Ovary (tissue), 9 donors: ENCODE data around the gene EIF4G3. TPM values are rescaled to one million over a fixed set of nuclear protein-coding genes. Genes with fewer than 3 reads are reported as not detected.
"Not testable (repeated sequence)": the region's sequence is repeated elsewhere in the genome, so short reads cannot be mapped to it uniquely, and the experiment has no call there.

Source experiments
- DNase-seq, 5 donors: peaks; one replicate each; pipeline ENCODE4 v3.0.0-alpha.2; 2019 to 2020
- H3K27ac ChIP-seq, 2 donors: fragments of 200-600 bp; one replicate each; pipeline versions ENCODE4 v1.5.1 to v1.8.0; 2019 to 2022
- H3K27me3 ChIP-seq: fragments of 200-600 bp; one replicate; pipeline ENCODE4 v1.8.0; 2022
- H3K36me3 ChIP-seq: fragments of 200-600 bp; sonication (generic); one replicate; pipeline ENCODE4 v1.5.1; 2019
- H3K4me1 ChIP-seq: one replicate; pipeline ENCODE4 v1.8.1; 2013; ENCODE audit warnings: mild to moderate bottlenecking, moderate library complexity; ENCODE audit not compliant: insufficient read depth
- H3K4me3 ChIP-seq: fragments of 200-600 bp; sonication (generic); one replicate; pipeline ENCODE4 v1.5.1; 2017
- H3K9me3 ChIP-seq, 2 donors: fragments of 200-600 bp in 1 of 2; sonication (generic) in 1 of 2; one replicate each; pipeline versions ENCODE4 v1.5.1 to v1.8.1; 2013 to 2019; ENCODE audit warnings: mild to moderate bottlenecking in 1 of 2, moderate library complexity in 1 of 2
- EP300 ChIP-seq: sonication (generic); formaldehyde crosslinking; IDR thresholded peaks from one replicate; pipeline ENCODE4 v1.6.1; 2017; ENCODE audit warnings: antibody characterized with exemption
- POLR2A ChIP-seq: fragments of 450-650 bp; IDR thresholded peaks from one replicate; pipeline ENCODE4 v1.6.1; 2017; ENCODE audit warnings: antibody characterized with exemption, mild to moderate bottlenecking, moderate library complexity
- WGBS, 3 donors: extraction: QIAGEN DNeasy Blood & Tissue Kit in 1 of 3; methylation state at CpG; one replicate each; pipeline versions ENCODE4 v1.1.5 to v1.1.7; 2013 to 2017; 5-methylcytosine and 5-hydroxymethylcytosine counted together
- intact Hi-C, 4 donors: fragments of 100-400 bp; cut with DNase I; formaldehyde crosslinking; loops; one replicate each; pipeline versions ENCODE4 v1.11.0 to v1.15.1; 2022 to 2023
- polyA plus RNA-seq, 2 donors: library from polyadenylated mRNA; stranded (reverse); fragments of 200-250 nt in 1 of 2; fragments of 350-450 nt in 1 of 2; fragmentation: Illumina TruSeq in 1 of 2; extraction: RNeasy Lipid Tissue Mini Kit (QIAGEN cat#74804) in 1 of 2; gene quantifications; one replicate each; pipeline ENCODE4 v1.2.3, GENCODE V29; 2013 to 2014
- total RNA-seq, 7 donors: library from RNA; depleted of rRNA in 2 of 7; stranded (reverse); fragments of >200 nt in 2 of 7; fragmentation: NEBNext Ultra II Directional in 3 of 7; extraction: Animal tissue kit (Norgen Biotek cat#: 25700) in 3 of 7; gene quantifications; one replicate each; pipeline versions ENCODE4 v1.1.0 to v1.2.4, GENCODE V29; 2016 to 2023
- TF ChIP-seq, protein P1 (sequence below), 3 donors: fragments of 450-650 bp in 2 of 3; fragments of 200-600 bp in 1 of 3; IDR thresholded peaks; one replicate each; pipeline versions ENCODE4 v1.5.1 to v1.8.0; 2016 to 2022; ENCODE audit warnings: antibody characterized with exemption in 3 of 3, mild to moderate bottlenecking in 1 of 3
- donor health status: DM: no; HTN: no; CAD: no; lungs with moderate emphysema.
- donor health status: DM: no; HTN: no; CAD: no.
- donor health status: Bipolar disorder and iron deficiency.
- donor health status: DM: yes; HTN: yes; CAD: no.
- donor health status: DM: no; HTN: no; CAD: no.
- donor health status: DM: yes; HTN: yes; CAD: no.

The EIF4G3 gene
- total and polyA plus RNA-seq, 9 donors = 13.9 to 62.4 (median 39.4) TPM

DNA sequence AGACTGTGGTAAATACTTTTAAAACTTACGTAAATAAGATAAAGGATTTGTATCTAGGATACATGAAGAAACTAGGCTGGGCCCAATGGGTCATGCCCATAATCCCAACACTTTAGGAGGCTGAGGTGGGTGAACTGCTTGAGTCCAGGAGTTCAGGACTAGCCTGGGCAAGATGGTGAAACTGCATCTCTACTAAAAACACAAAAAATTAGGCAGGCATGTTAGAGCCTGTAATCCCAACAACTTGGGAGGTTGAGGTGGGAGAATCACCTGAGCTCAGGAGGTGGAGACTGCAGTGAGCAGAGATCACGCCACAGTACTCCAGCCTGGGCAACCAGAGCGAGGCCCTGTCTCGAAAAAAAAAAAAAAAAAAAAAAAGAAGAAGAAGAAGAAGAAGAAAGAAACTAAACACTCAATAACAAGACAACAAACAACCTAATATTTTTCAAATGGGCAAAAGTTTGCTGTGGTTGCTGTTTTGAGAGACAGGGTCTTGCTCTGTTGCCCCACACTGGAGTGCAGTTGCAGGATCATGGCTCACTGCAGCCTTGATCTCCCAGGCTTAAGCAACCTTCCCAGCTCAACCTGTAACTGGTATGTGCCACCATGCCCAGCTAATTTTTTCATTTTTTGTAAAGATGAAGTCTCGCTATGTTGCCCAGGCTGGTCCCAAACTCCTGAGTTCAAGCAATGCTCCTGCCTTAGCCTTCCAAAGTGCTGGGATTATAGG, 78.3 kb downstream of the EIF4G3 start:
- intact Hi-C loops = no loop called here
- 89 to 93% (median 89%) methylated on average over 5 of the region's 5 CpGs for WGBS, 3 donors
- TF ChIP-seq EP300 = no peak
- TF ChIP-seq, protein P1, sequence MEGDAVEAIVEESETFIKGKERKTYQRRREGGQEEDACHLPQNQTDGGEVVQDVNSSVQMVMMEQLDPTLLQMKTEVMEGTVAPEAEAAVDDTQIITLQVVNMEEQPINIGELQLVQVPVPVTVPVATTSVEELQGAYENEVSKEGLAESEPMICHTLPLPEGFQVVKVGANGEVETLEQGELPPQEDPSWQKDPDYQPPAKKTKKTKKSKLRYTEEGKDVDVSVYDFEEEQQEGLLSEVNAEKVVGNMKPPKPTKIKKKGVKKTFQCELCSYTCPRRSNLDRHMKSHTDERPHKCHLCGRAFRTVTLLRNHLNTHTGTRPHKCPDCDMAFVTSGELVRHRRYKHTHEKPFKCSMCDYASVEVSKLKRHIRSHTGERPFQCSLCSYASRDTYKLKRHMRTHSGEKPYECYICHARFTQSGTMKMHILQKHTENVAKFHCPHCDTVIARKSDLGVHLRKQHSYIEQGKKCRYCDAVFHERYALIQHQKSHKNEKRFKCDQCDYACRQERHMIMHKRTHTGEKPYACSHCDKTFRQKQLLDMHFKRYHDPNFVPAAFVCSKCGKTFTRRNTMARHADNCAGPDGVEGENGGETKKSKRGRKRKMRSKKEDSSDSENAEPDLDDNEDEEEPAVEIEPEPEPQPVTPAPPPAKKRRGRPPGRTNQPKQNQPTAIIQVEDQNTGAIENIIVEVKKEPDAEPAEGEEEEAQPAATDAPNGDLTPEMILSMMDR (IDR thresholded peaks at IDR 0.05) = no peak
- TF ChIP-seq POLR2A = no peak
- Histone ChIP-seq H3K27me3 (no peaks in the 10 kb centered on the region), H3K27ac (no peak overlapping the region), H3K4me1 (peaks cover 1% of the 10 kb centered on the region), H3K36me3 (no peaks in the 10 kb centered on the region), H3K9me3 (no peaks in the 10 kb centered on the region), H3K4me3 (no peak overlapping the region)
- no peak for DNase-seq

DNA sequence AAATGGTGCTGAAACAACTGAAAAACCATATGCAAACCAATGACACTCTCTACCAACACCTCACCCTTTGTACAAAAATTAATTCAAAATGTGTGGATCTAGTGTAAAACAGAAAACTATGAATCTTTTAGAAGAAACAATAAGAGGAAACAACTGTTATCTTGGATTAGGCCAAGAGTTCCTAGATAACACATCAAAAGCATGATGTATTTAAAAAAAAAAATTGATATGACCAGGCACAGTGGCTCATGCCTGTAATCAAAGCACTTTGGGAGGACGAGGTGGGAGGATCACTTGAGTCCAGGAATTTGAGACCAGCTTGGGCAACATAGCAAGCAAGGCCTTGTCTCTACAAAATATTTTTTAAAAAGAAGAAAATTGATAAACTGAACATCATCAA, 79.0 kb downstream of the EIF4G3 start:
- Histone ChIP-seq H3K36me3 (no peaks in the 10 kb centered on the region), H3K27ac (no peak overlapping the region), H3K9me3 (no peaks in the 10 kb centered on the region), H3K4me3 (no peak overlapping the region), H3K27me3 (no peaks in the 10 kb centered on the region), H3K4me1 (peaks cover 1% of the 10 kb centered on the region)
- WGBS, 3 donors = 21 to 41% (median 24%) methylated on average over 1 of the region's 1 CpG
- TF ChIP-seq POLR2A (no peak), EP300 (no peak)
- TF ChIP-seq, protein P1 (IDR thresholded peaks at IDR 0.05) = no peak
- DNase-seq = no peak
- intact Hi-C loops = no loop called here

DNA sequence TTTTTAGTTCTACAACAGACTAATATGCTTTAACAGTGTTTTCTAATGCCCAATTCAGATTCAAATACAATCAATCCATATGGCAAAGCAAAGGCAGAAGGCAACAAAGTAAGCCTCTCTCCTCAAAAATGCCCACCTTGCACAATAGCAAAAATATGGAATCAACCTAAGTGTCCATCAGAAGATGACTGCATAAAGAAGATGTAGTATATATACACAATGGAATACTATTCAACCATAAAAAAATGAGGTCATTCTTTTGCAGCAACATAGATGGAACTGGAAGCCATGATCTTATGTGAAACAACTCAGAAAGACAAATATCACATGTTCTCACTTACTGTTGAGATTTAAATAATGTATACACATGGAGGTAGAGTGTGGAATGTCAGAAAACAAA, 80.7 kb downstream of the EIF4G3 start:
- DNase-seq = no peak

DNA sequence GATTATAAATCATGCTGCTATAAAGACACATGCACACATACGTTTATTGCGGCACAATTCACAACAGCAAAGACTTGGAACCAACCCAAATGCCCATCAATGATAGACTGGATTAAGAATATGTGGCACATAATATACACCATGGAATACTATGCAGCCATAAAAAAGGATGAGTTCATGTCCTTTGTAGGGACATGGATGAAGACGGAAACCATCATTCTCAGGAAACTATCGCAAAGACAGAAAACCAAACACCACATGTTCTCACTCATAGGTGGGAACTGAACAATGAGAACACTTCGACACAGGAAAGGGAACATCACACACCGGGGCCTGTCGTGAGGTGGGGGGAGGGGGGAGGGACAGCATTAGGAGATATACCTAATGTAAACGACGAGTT, 82.4 kb downstream of the EIF4G3 start:
- DNase-seq, H3K4me1 ChIP-seq, intact Hi-C loops, H3K27ac ChIP-seq, H3K27me3 ChIP-seq, H3K4me3 ChIP-seq, H3K36me3 ChIP-seq, H3K9me3 ChIP-seq: not testable (repeated sequence)
- 86 to 89% (median 88%) methylated on average over 9 of the region's 9 CpGs for WGBS, 3 donors

More for the DNA sequence above, 80.7 kb downstream of the EIF4G3 start:
- no peak overlapping the region for H3K4me3 ChIP-seq
- H3K36me3 ChIP-seq = no peaks in the 10 kb centered on the region
- H3K4me1 ChIP-seq = peaks cover 3% of the 10 kb centered on the region
- H3K27me3 ChIP-seq = no peaks in the 10 kb centered on the region
- no peaks in the 10 kb centered on the region for H3K9me3 ChIP-seq
- intact Hi-C loops = no loop called here
- TF ChIP-seq, protein P1 (IDR thresholded peaks at IDR 0.05) = no peak
- TF ChIP-seq EP300 (no peak), POLR2A (no peak)
- no peak overlapping the region for H3K27ac ChIP-seq

DNA sequence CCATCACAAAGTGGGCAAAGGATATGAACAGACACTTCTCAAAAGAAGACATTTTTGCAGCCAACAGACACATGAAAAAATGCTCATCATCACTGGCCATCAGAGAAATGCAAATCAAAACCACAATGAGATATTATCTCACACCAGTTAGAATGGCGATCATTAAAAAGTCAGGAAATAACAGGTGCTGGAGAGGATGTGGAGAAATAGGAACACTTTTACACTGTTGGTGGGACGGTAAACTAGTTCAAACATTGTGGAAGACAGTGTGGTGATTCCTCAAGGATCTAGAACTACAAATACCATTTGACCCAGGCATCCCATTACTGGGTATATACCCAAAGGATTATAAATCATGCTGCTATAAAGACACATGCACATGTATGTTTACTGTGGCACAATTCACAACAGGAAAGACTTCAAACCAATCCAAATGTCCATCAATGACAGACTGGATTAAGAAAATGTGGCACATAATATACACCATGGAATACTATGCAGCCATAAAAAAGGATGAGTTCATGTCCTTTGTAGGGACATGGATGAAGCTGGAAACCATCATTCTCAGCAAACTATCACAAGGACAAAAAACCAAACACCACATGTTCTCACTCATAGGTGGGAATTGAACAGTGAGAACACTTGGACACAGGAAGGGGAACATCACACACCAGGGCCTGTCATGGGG, 83.3 kb downstream of the EIF4G3 start:
- H3K4me1 ChIP-seq, H3K36me3 ChIP-seq, intact Hi-C loops, H3K27me3 ChIP-seq, H3K9me3 ChIP-seq, H3K27ac ChIP-seq, DNase-seq, H3K4me3 ChIP-seq: not testable (repeated sequence)
- 82 to 98% (median 97%) methylated on average over 2 of the region's 2 CpGs for WGBS, 3 donors

DNA sequence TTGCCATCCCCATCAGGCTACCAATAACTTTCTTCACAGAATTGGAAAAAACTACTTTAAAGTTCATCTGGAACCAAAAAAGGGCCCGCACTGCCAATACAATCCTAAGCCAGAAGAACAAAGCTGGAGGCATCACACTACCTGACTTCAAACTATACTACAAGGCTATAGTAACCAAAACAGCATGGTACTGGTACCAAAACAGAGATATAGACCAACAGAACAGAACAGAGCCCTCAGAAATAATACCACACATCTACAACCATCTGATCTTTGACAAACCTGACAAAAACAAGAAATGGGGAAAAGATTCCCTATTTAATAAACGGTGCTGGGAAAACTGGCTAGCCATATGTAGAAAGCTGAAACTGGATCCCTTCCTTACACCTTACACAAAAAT, 84.2 kb downstream of the EIF4G3 start:
- H3K27me3 ChIP-seq = not testable (repeated sequence)

DNA sequence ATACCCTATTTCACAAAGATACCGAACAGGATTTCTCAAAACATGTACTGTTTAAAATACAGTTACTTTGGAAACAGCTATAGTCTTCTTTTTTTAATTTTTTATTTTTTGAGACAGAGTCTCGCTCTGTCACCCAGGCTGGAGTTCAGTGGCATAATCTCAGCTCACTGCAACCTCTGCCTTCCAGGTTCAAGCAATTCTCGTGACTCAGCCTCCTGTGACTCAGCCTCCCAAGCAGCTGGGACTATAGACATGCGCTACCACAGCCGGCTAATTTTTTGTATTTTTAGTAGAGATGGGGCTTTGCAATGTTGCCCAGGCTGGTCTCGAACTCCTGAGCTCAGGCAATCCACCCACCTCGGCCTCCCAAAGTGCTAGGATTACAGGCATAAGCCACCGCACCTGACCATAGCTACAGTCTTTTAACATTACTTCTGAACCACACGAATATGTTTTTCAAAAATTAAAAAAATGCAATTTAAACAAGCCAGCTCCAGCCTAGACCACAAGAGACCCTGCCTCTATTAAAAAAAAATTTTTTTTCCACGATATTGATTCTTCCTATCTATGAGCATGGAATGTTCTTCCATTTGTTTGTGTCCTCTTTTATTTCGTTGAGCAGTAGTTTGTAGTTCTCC, 85.5 kb downstream of the EIF4G3 start:
- H3K4me1 ChIP-seq, H3K36me3 ChIP-seq, H3K27me3 ChIP-seq, H3K9me3 ChIP-seq, H3K4me3 ChIP-seq, DNase-seq, H3K27ac ChIP-seq, intact Hi-C loops: not testable (repeated sequence)
- WGBS, 3 donors = 73 to 81% (median 79%) methylated on average over 11 of the region's 11 CpGs

More for the DNA sequence above, 84.2 kb downstream of the EIF4G3 start:
- DNase-seq, H3K36me3 ChIP-seq, H3K27ac ChIP-seq, intact Hi-C loops, H3K4me3 ChIP-seq, H3K4me1 ChIP-seq, H3K9me3 ChIP-seq: not testable (repeated sequence)
- WGBS, 3 donors = 97 to 100% (median 98%) methylated on average over 1 to 2 of the region's 2 CpGs
